Astrocyte (in vitro differentiated cells and primary cell): ENCODE measurements around the gene CNNM2. TPM values are rescaled to one million over a fixed set of nuclear protein-coding genes. Genes with fewer than 3 reads are reported as not detected.

Source experiments
- DNase-seq: peaks from one replicate; pipeline ENCODE4 v3.0.0-alpha.2; 2010; ENCODE audit warnings: low read depth
- FAIRE-seq: peaks from 2 replicates; lab custom pipeline; 2011; peaks lifted over from hg19 to GRCh38; lab: Jason Lieb, UNC
- H2AFZ ChIP-seq: 2 replicates; pipeline ENCODE4 v1.6.0; 2012; ENCODE audit warnings: low read depth, low read length, inconsistent platforms
- H3K27ac ChIP-seq: 2 replicates; pipeline ENCODE4 v1.5.1; 2011; ENCODE audit warnings: low read depth, low read length, inconsistent platforms
- H3K27me3 ChIP-seq: 2 replicates; pipeline ENCODE4 v1.6.0; 2011; ENCODE audit warnings: low read length, inconsistent platforms; ENCODE audit not compliant: insufficient read depth
- H3K36me3 ChIP-seq: 2 replicates; pipeline ENCODE4 v1.5.1; 2011; ENCODE audit warnings: low read length, inconsistent platforms; ENCODE audit not compliant: insufficient read depth
- H3K4me1 ChIP-seq: 2 replicates; pipeline ENCODE4 v1.5.1; 2011; ENCODE audit warnings: low read length, inconsistent platforms; ENCODE audit not compliant: insufficient read depth
- H3K4me2 ChIP-seq: 2 replicates; pipeline ENCODE4 v1.6.0; 2012; ENCODE audit warnings: low read length, inconsistent platforms
- H3K4me3 ChIP-seq: 2 replicates; pipeline ENCODE4 v1.5.1; 2011; ENCODE audit warnings: low read depth, mild to moderate bottlenecking, low read length, inconsistent platforms; ENCODE audit not compliant: insufficient read depth
- H3K79me2 ChIP-seq: 2 replicates; pipeline ENCODE4 v1.6.0; 2012; ENCODE audit warnings: mild to moderate bottlenecking, low read length, inconsistent platforms; ENCODE audit not compliant: insufficient read depth
- H3K9ac ChIP-seq: 2 replicates; pipeline ENCODE4 v1.6.0; 2012; ENCODE audit warnings: mild to moderate bottlenecking, low read length, inconsistent platforms
- H3K9me3 ChIP-seq: 2 replicates; pipeline ENCODE4 v1.5.1; 2012; ENCODE audit warnings: low read depth, mild to moderate bottlenecking, low read length, inconsistent platforms; ENCODE audit not compliant: insufficient read depth
- H4K20me1 ChIP-seq: 2 replicates; pipeline ENCODE4 v1.6.0; 2012; ENCODE audit warnings: low read length, inconsistent platforms; ENCODE audit not compliant: insufficient read depth
- H3K27ac Mint-ChIP-seq: one replicate; pipeline ENCODE4 v1.8.0; 2021; ENCODE audit warnings: mild to moderate bottlenecking, mixed read lengths; ENCODE audit not compliant: unreplicated experiment
- H3K27me3 Mint-ChIP-seq: one replicate; pipeline ENCODE4 v1.8.0; 2021; ENCODE audit warnings: low read depth, mixed read lengths; ENCODE audit not compliant: unreplicated experiment
- H3K36me3 Mint-ChIP-seq: one replicate; pipeline ENCODE4 v1.8.0; 2021; ENCODE audit warnings: low read depth, mixed read lengths; ENCODE audit not compliant: unreplicated experiment
- H3K4me1 Mint-ChIP-seq: one replicate; pipeline ENCODE4 v1.8.0; 2021; ENCODE audit warnings: low read depth, mixed read lengths; ENCODE audit not compliant: unreplicated experiment
- H3K4me3 Mint-ChIP-seq: one replicate; pipeline ENCODE4 v1.8.0; 2021; ENCODE audit warnings: mild to moderate bottlenecking, moderate library complexity, mixed read lengths; ENCODE audit not compliant: unreplicated experiment
- H3K9me3 Mint-ChIP-seq: one replicate; pipeline ENCODE4 v1.8.0; 2021; ENCODE audit warnings: mild to moderate bottlenecking, mixed read lengths; ENCODE audit not compliant: unreplicated experiment
- CTCF ChIP-seq: IDR thresholded peaks from 2 replicates; pipeline ENCODE4 v1.5.1; 2011; ENCODE audit warnings: low read depth, mild to moderate bottlenecking, inconsistent platforms, low read length, moderate library complexity; ENCODE audit not compliant: insufficient read depth
- EZH2 ChIP-seq: IDR thresholded peaks from 2 replicates; pipeline ENCODE4 v1.6.1; 2012; ENCODE audit warnings: mild to moderate bottlenecking, low read length, inconsistent platforms; ENCODE audit not compliant: insufficient read depth
- total RNA-seq: library from RNA; stranded (reverse); gene quantifications from 2 replicates; pipeline ENCODE4 v1.2.1, GENCODE V29; 2021

CNNM2 gene
- total RNA-seq, 1 donor from 2014 or later, result 9.9 TPM

GRCh38 chr10:103044942-103045489 is 126.9 kb downstream of the CNNM2 start:
- no peaks in the 10 kb centered on the region for H3K27me3 Mint-ChIP-seq
- no peaks in the 10 kb centered on the region for H4K20me1 ChIP-seq
- FAIRE-seq (peak; percentile 99), DNase-seq (peak; percentile 87)
- no peaks in the 10 kb centered on the region for H3K27me3 ChIP-seq
- H3K79me2 ChIP-seq, result no peaks in the 10 kb centered on the region
- H3K27ac Mint-ChIP-seq, result no peak overlapping the region
- H3K9me3 ChIP-seq, result no peaks in the 10 kb centered on the region
- H3K27ac ChIP-seq, result peak overlapping the region; percentile 91
- H3K9me3 Mint-ChIP-seq, result no peaks in the 10 kb centered on the region
- H2AFZ ChIP-seq, result no peak overlapping the region
- no peak for TF ChIP-seq CTCF
- no peak for TF ChIP-seq EZH2
- H3K36me3 ChIP-seq, result no peaks in the 10 kb centered on the region
- H3K9ac ChIP-seq, result peak overlapping the region; percentile 77
- no peaks in the 10 kb centered on the region for H3K36me3 Mint-ChIP-seq
- peak overlapping the region; percentile 48 for H3K4me2 ChIP-seq
- H3K4me3 ChIP-seq, result no peak overlapping the region
- peaks cover 21% of the 10 kb centered on the region for H3K4me1 ChIP-seq
- peaks cover 31% of the 10 kb centered on the region for H3K4me1 Mint-ChIP-seq
- H3K4me3 Mint-ChIP-seq, result peak overlapping the region; percentile 51

GRCh38 chr10:103045961-103046360 is 127.9 kb downstream of the CNNM2 start:
- peak overlapping the region; percentile 91 for H3K27ac ChIP-seq

More at GRCh38 chr10:103045961-103046360, 127.9 kb downstream of the CNNM2 start:
- Histone ChIP-seq H3K9me3 (no peaks in the 10 kb centered on the region), H2AFZ (no peak overlapping the region), H4K20me1 (no peaks in the 10 kb centered on the region), H3K9ac (peak overlapping the region; percentile 10), H3K4me2 (no peak overlapping the region), H3K36me3 (no peaks in the 10 kb centered on the region), H3K4me1 (peaks cover 12% of the 10 kb centered on the region), H3K79me2 (no peaks in the 10 kb centered on the region), H3K4me3 (no peak overlapping the region), H3K27me3 (no peaks in the 10 kb centered on the region)
- no peak overlapping the region for H3K27ac Mint-ChIP-seq
- no peak for DNase-seq
- no peaks in the 10 kb centered on the region for H3K27me3 Mint-ChIP-seq
- no peak for FAIRE-seq
- H3K9me3 Mint-ChIP-seq, result no peaks in the 10 kb centered on the region
- TF ChIP-seq EZH2 (no peak), CTCF (no peak)
- H3K36me3 Mint-ChIP-seq, result peaks cover 2% of the 10 kb centered on the region
- H3K4me3 Mint-ChIP-seq, result no peak overlapping the region
- peaks cover 25% of the 10 kb centered on the region for H3K4me1 Mint-ChIP-seq
